ENCODE measurements around the gene TMTC1.

Gene TMTC1

DNA sequence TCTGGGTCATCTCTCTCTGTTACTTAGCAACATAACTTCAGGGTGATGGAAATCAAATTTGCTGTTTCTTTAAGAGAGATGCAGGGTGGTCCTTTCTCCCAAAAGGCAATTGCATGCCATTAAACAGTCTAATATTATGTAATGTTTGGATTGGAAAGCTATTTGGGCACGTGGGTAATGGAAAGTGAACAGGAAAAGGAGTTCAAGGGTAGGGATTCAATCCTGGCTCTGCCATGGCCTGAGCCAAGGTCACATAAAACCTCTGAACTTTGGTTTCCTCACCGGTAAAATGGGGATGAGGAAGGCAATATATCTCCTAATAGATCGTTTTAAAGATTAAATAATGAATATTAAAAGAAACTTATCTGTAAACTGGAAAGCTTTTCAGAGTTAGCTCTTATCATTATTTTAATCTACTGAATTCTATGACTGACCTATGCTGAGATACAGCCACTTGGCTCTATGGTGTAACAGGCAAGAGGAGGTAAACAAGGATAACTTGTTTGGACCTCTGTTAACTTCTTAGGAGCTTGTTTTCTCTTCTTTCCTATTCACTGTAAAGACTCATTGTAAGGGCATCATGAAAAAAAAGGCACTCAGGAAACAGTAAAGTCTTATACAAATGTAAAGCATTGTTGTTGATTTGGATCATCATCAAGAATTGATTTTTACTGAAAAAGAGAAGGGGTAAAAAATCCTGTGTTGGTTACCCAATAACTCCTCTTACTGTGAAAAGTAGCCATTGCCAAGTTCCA lies 230.6 kb downstream of the TMTC1 start:
- Histone ChIP-seq H3K36me3 (ENCODE audit: control insufficient read depth, insufficient read depth, low read length) (no peaks in the 10 kb centered on the region), H3K79me2 (peaks cover under 1% of the 10 kb centered on the region), H3K27me3 (ENCODE audit: control insufficient read depth, insufficient read depth, low read length) (no peaks in the 10 kb centered on the region), H3K27ac (peak overlapping the region; percentile 86), H3K4me3 (ENCODE audit: low read depth, low read length) (no peak overlapping the region), H3K4me2 (ENCODE audit: low read length) (no peak overlapping the region), H2AFZ (peak overlapping the region; percentile 19), H3K4me1 (peaks cover 31% of the 10 kb centered on the region), H3K9me3 (ENCODE audit: control insufficient read depth, low read length) (no peaks in the 10 kb centered on the region), H3K9ac (no peak overlapping the region)
- TF ChIP-seq, protein P1, sequence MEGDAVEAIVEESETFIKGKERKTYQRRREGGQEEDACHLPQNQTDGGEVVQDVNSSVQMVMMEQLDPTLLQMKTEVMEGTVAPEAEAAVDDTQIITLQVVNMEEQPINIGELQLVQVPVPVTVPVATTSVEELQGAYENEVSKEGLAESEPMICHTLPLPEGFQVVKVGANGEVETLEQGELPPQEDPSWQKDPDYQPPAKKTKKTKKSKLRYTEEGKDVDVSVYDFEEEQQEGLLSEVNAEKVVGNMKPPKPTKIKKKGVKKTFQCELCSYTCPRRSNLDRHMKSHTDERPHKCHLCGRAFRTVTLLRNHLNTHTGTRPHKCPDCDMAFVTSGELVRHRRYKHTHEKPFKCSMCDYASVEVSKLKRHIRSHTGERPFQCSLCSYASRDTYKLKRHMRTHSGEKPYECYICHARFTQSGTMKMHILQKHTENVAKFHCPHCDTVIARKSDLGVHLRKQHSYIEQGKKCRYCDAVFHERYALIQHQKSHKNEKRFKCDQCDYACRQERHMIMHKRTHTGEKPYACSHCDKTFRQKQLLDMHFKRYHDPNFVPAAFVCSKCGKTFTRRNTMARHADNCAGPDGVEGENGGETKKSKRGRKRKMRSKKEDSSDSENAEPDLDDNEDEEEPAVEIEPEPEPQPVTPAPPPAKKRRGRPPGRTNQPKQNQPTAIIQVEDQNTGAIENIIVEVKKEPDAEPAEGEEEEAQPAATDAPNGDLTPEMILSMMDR (IDR thresholded peaks at IDR 0.05) = no peak

DNA sequence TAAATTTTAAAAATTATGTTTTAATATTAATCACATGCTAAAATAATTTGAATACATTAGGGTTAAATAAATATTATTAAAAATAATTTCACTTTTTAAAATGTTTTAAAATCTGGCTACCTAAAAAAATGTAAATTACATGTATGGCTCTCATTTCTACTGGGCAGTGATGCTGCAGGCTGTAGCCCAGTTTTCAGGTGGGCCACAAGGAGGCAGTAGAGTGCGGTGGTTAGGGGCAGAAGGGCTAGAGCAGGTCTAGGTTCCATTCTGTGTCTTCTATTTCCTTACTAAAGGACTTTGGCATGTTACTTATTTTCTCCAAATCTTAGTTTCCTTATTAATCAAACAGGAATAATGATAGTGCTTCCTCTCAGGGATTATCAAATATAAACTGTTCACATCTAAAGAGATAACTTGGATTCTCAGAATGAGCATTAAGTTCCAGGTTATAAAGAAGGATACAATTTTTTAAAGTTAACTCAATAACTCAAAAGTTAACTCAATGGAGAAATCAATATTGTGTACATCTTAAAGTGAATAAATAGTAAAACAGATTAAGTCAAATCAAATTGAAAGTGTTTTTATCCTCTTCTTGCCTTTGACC lies 231.3 kb downstream of the TMTC1 start:
- H3K9me3 ChIP-seq (ENCODE audit: control insufficient read depth, low read length) = no peaks in the 10 kb centered on the region
- H3K9ac ChIP-seq = no peak overlapping the region
- H3K36me3 ChIP-seq (ENCODE audit: control insufficient read depth, insufficient read depth, low read length) = no peaks in the 10 kb centered on the region
- TF ChIP-seq, protein P1 (IDR thresholded peaks at IDR 0.05) = peak; percentile 94
- H3K4me1 ChIP-seq = peaks cover 33% of the 10 kb centered on the region
- H3K79me2 ChIP-seq = peaks cover 8% of the 10 kb centered on the region
- H3K27ac ChIP-seq = peak overlapping the region; percentile 86
- no peak overlapping the region for H3K4me2 ChIP-seq (ENCODE audit: low read length)
- no peak overlapping the region for H3K4me3 ChIP-seq (ENCODE audit: low read depth, low read length)
- H3K27me3 ChIP-seq (ENCODE audit: control insufficient read depth, insufficient read depth, low read length) = no peaks in the 10 kb centered on the region
- H2AFZ ChIP-seq = peak overlapping the region; percentile 19

DNA sequence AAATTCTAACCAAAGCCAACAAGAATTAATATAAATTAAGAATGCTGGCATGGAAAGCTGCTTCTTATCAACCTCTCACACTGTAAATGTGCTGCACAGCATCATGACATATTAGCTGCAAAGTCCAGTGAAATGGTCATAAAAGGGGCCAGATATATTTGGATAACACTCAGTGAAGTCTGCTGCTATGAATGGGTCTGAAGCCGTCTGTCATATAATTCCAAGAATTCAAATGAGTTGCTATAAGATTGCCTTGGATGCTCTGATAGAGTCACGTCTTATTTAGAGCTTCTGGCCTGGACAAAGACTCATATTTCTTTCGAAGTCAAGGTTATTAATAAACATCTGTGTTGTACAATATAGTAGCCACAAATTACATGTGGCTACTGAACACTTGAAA lies 231.9 kb downstream of the TMTC1 start:
- Histone ChIP-seq H3K27ac (peak overlapping the region; percentile 33), H3K4me1 (peaks cover 38% of the 10 kb centered on the region), H3K9me3 (ENCODE audit: control insufficient read depth, low read length) (no peaks in the 10 kb centered on the region), H3K27me3 (ENCODE audit: control insufficient read depth, insufficient read depth, low read length) (no peaks in the 10 kb centered on the region), H3K4me2 (ENCODE audit: low read length) (no peak overlapping the region), H2AFZ (no peak overlapping the region), H3K36me3 (ENCODE audit: control insufficient read depth, insufficient read depth, low read length) (no peaks in the 10 kb centered on the region), H3K79me2 (peaks cover 12% of the 10 kb centered on the region), H3K4me3 (ENCODE audit: low read depth, low read length) (no peak overlapping the region), H3K9ac (no peak overlapping the region)
- TF ChIP-seq, protein P1 (IDR thresholded peaks at IDR 0.05) = no peak

DNA sequence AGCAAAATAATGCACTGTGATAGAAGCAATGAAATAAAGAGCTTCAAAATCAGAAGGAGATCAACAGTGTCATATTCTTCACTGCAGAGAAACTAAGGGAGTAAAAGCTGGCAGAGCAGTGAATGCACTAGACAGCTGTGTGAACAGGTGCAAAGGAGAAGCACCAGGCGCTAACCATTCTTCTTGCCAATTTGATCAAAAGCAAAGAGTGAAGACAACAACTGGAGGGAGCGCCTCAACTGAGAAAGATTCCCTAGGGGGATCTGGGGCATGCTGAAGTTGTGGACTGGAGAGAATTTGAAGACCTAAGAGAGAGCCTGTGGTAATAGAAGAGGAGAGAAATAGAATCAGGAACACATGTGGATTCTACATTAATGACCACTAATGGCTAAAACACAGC lies 235.9 kb downstream of the TMTC1 start:
- Histone ChIP-seq H3K9me3 (ENCODE audit: control insufficient read depth, low read length) (no peaks in the 10 kb centered on the region), H3K4me2 (ENCODE audit: low read length) (no peak overlapping the region), H3K27me3 (ENCODE audit: control insufficient read depth, insufficient read depth, low read length) (no peaks in the 10 kb centered on the region), H2AFZ (no peak overlapping the region), H3K9ac (no peak overlapping the region), H3K36me3 (ENCODE audit: control insufficient read depth, insufficient read depth, low read length) (no peaks in the 10 kb centered on the region), H3K79me2 (peaks cover 26% of the 10 kb centered on the region), H3K4me3 (ENCODE audit: low read depth, low read length) (no peak overlapping the region), H3K4me1 (peaks cover 40% of the 10 kb centered on the region), H3K27ac (peak overlapping the region; percentile 68)
- TF ChIP-seq, protein P1 (IDR thresholded peaks at IDR 0.05) = no peak
